Nucleus accumbens (tissue), 56 donors: ENCODE results near the gene CBX8.

Source experiments
- DNase-seq, 56 donors: peaks; one replicate each; lab custom pipeline; 2025; lab: John Stamatoyannopoulos, UW

CBX8 gene

DNA sequence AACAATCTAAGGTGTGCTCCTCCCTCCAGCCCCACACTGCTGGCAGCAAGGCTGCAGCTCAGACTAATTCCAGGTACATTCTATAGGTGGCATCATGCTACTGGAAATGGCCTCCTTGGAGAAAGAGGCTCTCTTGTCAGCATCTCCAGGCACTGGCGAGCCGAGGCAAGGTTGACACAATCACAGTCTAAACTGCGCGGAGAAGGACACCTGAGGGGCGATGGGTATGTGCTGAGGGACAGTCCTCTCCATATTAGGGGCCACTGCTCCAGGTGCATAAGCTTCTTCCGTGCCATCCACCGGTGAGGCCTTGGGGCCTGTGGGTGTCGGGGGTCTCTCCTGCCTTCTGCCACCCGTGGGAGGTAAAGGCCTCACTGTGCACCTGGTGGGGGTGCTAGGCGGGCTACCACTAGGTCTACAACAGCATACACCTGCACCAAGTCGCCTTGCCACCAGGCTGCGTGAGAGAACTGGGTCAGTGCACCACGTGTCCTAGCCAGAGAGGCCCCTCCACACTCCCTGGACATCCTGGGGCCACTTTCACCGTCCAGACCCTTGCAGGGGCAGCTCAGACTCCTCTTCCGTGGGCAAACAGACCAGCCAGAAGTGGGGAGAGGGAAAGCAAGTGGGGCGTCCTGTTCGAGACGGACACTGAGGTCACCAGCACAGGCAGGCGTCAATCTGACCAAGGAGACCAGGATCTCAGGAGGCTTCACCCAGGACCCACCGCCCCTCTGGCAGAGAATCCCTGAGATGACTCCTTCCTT lies 12.1 kb upstream of the CBX8 start:
- DNase-seq: peak in 2 of 56 donors; percentile 6 to 25

GRCh38 chr17:79806863-79807720 lies 10.2 kb upstream of the CBX8 start:
- no peak for DNase-seq

- DNase-seq: no peak
Observed at GRCh38 chr17:79806446-79806760, 9.5 kb upstream of the CBX8 start.

- DNase-seq: no peak
Observed at GRCh38 chr17:79804856-79805696, 8.2 kb upstream of the CBX8 start.

- DNase-seq: no peak
Observed at GRCh38 chr17:79803997-79804855, 7.3 kb upstream of the CBX8 start.

DNA sequence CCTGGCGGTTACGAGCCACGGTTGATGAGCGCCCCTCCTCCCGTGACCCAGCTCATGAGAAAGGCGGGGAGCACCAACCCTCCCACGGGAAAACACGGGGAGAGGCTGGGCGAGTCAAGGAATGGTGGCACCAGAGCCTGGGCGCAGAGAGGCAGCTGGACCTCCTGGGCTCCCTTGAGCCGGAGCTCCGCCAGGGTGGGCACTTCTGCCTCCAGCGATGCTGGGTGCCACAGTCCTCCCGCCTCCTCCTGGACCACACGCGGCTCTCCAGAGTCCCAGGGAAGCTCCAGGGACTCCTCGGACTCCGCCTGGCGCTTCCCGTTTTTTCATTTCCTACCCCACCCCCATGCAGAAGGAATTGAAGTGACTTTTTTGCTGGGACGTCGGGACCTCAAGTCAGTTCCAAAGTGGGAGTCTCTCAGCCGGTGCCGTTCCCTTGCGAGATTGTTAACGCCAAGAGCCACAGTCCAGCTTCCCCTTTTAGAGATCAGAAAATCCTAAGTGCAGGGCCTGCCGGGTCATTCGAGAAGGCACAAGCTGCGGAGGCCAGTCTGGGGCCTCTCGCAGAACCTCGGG lies 6.6 kb upstream of the CBX8 start:
- no peak for DNase-seq

DNA sequence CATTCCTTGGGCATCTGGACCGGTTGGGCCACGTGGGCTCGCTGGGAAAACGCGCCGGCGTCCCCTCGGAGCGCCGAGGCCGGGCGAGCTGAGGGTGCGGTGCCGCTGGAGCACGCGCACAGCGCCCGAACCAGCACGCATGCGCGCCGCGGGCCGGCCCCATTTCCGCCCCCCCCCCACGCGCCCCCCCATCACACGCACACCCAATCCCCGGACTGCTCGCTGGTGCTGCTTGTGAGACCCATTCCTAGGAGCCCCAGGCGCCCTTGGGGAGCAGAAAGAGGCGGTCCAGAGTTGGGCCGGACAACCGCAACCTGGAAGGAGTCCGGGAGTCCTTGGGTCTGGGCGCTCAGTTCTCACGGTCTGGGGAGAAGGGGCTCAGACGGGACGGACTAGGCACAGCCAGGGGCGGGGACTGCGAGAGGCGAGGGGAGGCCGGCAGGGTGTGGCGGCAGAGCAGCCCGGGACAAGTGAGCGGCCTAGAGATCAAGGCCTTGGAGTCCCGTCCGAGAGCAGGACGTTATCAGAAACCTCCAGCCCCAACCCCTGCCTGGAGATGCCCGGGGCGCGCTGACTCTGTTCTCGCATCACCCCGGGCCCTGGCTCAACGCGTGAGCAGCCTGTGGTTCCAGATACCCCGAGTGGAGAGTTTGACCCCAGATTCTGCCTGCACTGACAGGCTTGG lies 6.0 kb upstream of the CBX8 start:
- no peak for DNase-seq

DNA sequence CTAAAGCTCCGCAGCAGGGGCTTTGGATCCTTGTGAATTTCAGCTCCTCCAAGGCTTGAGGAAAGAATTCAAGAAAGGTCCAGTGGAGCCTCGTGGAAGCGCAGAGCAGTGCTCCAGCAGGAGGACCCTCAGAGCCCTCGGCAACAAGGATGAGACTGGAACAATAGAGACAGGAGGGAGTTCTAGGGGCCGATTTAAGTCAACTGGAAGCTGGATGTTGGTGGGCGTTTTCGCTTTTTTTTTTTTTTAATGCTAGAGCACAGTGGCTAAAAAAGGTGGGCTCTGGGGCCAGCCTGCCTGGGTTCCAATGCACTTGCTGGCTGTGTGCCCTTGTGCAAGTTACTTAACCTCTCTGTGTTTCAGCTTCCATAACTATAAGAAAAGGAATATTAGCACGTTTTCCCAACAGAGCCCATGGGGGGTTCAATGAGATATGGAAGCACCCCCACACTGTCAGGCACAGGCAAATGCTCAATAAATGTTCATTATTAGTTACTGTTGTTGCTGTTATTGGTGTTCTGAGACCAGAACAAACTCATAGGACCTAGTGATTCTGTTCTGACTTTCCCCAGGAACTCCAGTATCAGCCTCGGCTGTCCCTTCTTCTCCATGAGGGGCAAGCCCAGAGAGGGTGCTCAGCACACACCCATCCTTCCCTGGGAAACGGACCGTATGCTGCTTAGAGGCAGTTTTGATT lies 5.3 kb upstream of the CBX8 start:
- DNase-seq: no peak

DNA sequence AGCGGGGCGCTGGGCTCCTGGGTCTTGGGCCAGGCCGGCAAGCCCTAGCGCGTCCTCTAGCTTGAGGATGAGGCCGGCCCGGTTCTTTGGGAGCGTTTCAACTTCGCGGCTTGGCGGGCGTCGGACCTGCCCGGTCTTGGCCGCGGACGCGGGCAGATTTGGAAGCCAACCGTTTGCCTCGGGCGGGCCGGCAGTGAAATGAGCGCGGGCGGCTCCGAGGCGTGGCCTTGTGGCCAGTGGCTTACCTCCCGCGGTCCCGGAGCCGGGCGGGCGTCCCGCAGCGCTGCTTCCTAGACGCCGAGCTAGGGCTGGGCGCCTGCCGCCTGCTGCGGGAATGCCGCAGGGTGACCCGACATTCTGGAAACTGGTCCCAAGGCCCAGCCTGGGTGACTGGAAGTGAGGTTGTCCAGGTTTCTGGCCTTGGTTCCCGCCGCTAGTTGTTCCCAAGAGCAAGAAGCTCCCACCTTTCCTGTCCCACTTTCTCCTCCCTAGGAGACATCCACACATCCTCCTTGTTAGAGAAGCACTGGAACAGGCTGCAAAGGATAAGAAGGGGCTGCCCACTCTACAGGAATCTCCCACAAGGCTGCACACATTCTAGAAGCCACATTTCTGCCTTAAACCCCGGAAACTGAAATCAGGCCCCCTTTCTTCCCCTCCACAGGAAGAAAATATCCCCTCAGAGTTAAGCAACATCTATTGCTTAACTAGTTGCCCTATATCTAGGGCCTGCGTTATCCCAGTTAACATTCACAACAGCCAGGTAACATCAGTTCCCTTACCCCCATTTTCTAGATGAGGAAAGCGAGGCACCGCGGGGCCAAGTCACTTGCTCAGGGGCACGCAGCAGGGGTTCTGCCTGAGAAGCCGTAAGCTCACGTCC lies 4.5 kb upstream of the CBX8 start:
- no peak for DNase-seq

GRCh38 chr17:79800325-79801155 lies 3.7 kb upstream of the CBX8 start:
- DNase-seq: no peak

DNA sequence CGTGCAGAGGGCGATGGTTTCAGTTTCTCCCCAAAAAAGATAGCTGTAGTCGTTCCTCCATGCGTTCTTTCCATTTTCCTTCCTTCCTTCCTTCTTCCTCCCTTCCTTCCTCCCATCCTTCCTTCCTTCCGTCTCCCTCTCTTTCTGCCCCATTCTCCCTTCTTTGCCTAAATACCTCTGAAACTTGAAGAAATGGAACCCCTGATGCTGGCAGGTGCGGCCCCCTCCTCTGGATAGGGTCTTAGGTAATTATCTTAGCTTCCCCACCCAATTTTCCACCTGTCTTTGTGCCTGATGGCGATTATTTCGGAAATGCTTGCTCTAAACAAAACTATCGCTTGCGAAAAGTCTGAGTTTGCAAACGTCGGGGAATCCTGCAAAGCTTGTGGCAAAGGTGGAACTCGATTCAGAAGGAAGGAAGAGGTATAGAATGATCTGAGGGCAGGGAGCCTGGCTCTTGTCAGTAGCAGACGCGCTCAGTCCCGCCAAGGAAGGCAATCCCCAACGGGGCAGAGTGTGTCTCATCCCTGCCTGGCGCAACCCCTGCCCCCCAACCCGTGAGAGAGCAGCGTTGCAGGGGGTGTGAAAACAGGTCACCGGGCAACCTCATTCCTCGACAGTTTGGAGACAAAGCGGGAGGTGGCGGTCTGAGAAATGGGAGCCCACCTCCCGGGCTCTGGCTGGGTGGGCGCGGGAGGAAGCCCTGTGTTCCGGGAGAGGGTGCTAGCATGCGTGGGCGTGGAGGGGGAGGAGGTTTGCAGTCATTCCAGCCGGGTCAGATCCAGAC lies 2.9 kb upstream of the CBX8 start:
- no peak for DNase-seq

- DNase-seq: no peak
Observed at GRCh38 chr17:79799174-79799537, 2.3 kb upstream of the CBX8 start.

- DNase-seq: no peak
Observed at GRCh38 chr17:79798299-79799173, 1.7 kb upstream of the CBX8 start.

DNA sequence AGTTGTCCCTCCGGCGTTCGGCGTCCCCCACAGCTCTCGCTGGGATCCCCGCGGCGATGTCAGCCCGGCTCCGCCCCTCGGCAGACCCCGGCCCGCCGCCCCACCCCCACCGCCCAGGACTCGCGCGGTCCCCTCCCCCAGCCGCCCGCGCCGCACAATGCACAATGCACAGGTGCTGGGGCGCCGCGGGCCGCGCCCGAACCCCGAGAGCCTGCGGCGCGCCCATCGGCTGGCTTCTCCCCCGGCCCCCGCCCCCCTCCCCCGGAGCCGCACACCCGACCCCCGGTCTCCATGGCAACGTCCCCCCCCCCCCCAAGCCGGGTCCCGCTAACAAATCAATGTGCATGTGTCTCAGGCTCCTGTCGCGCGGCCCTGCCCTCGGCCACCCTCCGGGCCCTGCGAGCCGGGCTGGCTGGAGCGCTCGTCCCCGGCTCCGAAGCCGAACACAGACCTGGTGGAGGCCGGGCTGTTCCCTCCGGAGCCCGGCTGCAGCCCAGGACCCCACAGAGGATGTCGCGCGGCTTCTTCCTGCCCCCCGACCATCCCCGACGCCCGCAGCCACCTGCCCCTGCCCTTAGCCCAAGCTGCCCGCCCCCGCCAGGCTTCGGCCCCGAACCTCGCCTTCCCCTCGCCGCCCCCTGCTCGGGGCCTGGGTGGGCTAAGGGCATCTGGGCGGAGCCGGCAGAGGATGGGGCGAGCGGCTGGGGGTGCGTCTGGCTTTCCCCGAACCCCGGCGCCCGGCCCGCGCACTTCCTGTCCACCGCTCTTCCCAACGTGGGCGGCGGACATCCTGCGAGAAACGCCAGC lies 818 bp upstream of the CBX8 start:
- peak in 4 of 56 donors; percentile 13 to 48 (median 39) for DNase-seq
